GM21447 (cell line): ENCODE results near the gene PPP1R16B.
A peak's percentile ranks its signal among the peaks of the same experiment; 100 is the strongest.

Source experiments
- ATAC-seq: cut with Tn5 transposase; IDR thresholded peaks from one replicate; pipeline ENCODE4 v1.9.1; 2021; ENCODE audit not compliant: unreplicated experiment

Gene PPP1R16B

DNA sequence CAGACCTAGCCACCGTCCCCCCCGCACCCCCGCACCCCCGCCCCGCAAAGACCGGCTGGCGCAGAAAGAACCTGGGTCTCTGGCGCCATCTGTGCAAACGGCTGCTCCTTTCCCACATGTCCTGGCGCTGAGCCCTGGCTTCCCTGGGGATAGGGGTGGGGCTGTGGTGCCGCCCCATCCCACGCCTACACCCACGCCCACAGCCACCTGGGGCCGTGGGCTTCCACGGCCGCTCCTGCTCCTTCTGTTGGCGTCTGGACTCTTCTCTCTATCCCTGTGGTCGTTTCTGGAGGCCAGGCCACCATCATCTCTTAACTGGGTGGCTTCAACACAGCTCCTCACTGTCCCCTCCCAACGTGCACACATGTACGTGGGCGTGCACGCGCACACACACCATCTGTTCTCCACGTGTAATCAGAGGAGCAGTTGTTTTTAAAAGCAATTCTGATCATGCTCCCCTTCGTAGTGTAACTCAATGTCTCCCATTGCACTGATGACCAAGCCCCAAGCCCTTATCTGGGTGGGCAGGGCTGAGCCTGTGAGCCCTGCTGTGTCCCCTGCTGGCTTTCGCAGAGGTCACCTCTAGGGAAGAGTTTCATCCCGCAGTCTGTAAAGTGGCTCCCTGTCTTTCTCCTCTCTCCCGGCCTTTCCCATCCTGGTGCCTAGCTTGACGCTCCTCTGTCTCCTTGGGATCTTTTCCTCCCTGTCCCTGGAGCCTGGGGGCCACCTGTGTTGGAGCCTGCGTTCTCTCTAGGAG lies 88.8 kb downstream of the PPP1R16B start:
- no peak for ATAC-seq

DNA sequence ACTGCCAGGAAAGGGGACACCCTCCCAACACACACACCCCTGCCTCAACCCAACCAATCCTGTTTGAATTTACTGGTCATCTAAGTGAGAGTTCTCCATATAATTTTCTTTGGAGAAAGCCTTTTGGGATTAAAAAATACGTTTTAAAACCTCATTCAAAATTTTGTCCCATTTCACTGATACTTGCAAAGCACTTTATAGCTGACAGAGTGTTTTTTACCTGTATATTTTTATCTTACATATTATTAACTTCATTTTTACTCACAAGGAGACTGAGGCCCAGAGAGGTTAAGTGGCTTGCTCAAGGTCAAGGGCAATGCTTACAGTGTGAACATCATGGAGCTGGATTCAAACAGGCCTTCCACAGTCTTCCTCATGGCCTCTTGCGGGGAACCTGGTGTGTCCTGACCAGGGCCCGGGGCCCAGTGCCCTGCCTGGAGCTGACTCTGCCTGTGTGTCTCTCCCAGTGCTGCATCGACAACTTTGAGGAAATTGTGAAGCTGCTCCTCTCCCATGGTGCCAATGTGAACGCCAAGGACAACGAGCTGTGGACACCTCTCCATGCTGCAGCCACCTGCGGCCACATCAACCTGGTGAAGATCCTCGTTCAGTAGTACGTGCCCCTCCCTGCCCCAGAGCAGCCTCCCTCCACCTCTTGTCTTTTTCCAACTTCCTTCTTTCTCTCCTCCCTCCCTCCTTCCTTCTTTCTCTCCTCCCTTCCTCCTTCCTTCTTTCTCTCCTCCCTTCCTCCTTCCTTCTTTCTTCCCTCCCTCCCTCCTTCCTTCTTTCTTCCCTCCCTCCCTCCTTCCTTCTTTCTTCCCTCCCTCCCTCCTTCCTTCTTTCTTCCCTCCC lies 89.8 kb downstream of the PPP1R16B start:
- no peak for ATAC-seq

GRCh38 chr20:38896009-38896594 lies 90.6 kb downstream of the PPP1R16B start:
- ATAC-seq = no peak

DNA sequence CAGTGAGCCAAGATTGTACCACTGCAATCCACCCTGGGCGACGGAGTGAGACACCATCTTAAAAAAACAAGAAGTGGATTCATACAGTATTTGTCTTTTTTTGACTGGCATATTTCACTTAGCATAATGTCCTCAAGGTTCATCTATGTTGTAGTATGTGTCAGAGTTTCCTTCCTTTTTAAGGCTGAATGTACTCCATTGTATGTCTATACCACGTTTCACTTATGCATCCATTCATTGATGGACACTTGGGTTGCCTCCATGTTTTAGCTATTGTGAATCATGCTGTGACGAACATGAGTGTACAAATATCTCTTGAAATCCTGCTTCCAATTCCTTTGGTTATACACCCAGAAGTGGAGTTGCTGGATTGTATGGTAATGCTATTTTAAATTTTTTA lies 91.8 kb downstream of the PPP1R16B start:
- no peak for ATAC-seq

DNA sequence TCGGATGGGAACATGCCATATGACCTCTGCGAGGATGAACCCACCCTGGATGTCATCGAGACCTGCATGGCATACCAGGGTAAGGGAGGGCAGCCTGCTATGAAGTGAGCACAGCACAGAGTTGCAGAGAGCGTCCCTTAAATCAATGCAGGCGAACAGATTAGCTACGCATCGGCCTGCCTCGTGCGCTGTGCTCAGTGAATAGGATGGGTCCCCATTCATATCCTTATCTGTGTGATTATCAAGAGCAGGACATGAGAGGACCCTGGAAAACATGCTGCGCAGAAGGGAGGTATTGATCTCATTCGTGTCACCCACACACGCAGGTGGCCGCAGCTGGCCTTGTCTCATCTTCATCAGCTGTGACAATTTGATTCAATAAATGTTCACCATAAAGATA lies 95.1 kb downstream of the PPP1R16B start:
- no peak for ATAC-seq

DNA sequence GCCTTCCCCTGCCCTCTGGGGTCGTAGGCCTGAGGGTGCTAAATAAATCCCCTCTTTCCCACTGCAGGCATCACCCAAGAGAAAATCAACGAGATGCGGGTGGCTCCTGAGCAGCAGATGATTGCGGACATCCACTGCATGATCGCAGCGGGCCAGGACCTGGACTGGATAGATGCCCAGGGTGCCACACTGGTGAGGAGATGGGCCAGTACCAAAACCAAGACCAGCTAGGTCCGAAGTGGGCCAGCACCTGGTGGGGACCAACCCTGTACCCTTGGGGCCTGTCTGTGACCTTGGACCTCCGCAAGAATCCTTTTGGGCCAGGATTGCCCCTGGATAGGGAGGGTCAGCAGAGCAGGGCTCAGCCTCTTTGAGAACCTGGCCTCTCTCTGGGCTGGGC lies 97.1 kb downstream of the PPP1R16B start:
- no peak for ATAC-seq

- no peak for ATAC-seq
These were observed 97.8 kb downstream of the PPP1R16B start for GRCh38 chr20:38903335-38903734.

DNA sequence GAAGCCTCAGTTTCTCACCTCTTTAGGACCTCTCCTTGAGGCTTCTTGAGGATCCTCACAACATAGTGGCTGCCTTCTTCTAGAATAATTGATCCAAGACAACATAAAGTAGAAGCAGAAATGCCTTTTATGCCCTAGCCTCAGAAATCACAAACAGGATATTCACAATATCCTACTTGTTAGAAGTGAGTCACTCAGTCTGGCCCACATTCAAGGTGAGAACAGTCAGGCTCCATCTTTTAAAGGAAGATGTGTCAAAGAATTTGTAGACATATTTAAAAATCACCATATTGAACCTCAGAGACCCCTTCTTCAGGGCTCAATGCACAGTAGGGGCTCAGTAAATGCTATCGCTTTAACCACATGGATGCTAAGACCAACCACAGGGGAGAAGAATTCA lies 99.9 kb downstream of the PPP1R16B start:
- ATAC-seq = no peak

GRCh38 chr20:38907918-38908677 lies 102.6 kb downstream of the PPP1R16B start:
- ATAC-seq = no peak

DNA sequence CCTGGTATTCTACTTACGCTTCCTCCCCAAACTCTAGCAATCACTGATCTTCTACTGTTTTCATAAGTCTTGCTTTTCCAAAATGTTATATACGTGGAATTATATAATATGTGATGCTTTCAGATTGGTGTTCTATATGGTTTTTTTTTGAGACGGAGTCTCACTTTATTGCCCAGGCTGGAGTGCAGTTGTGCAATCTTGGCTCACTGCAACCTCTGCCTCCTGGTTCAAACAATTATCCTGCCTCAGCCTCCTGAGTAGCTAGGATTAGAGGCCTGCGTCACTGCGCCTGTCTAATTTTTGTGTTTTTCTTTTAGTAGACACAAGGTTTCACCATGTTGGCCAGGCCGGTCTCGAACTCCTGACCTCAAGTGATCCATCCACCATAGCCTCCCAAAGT lies 109.9 kb downstream of the PPP1R16B start:
- ATAC-seq = no peak

DNA sequence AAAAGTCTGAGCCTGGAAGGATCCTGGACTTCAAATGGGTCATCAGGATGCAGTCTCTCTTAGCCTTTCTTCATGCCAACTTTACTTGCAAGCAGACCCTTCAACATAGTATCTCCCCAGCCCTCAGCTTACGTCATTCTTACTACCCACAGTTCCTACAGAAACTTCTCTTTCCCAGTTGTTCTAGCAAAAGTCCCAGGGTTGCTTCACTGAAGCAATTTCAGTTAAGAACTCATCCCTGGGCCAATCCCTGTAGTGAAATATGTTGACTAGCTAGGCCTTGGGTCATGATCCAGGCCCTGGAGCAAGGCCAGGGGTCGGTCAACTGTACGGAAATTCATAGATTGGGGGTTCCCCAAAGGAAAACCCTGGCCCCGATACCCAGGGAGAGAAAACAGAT lies 112.2 kb downstream of the PPP1R16B start:
- no peak for ATAC-seq

GRCh38 chr20:38918172-38918571 lies 112.7 kb downstream of the PPP1R16B start:
- ATAC-seq = no peak

DNA sequence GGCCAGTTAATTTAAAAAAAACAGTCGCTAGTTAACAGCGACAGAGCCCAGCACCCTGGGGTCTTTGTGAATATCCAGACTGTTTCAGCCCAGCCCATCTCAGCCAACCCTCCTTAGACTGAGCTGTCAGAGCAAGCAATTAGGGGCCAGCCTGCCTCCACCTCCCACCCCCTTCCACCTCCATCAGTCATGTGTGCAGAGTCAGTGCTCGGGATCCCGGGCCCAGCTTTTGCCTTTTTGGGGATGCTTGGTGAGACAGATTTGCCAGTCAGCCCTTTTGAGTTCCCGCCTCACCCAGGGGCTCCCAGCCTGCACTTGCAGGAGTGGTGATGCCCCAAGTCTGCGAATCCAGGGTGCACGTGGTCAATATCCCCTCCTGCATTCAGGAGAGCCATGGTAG lies 114.2 kb downstream of the PPP1R16B start:
- no peak for ATAC-seq

DNA sequence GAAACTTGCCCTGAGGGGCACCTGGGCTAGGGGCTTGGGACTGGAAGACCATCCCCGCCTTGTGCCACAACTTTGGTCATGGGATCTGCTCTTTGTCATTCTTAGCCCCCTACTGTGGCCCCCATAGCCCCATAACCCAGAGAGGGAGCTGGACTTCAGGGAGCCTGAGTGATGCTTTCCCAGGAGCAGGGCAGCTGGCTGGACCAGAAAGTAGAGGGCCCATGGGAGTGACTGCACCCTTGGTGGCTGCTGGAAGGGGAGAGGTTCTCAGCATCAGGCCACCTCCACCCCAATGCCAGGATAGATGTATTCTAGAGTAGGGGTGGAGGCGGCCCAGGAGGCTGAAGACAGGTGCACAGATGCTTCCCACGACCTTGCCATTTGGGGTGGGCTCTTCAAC lies 114.9 kb downstream of the PPP1R16B start:
- no peak for ATAC-seq

DNA sequence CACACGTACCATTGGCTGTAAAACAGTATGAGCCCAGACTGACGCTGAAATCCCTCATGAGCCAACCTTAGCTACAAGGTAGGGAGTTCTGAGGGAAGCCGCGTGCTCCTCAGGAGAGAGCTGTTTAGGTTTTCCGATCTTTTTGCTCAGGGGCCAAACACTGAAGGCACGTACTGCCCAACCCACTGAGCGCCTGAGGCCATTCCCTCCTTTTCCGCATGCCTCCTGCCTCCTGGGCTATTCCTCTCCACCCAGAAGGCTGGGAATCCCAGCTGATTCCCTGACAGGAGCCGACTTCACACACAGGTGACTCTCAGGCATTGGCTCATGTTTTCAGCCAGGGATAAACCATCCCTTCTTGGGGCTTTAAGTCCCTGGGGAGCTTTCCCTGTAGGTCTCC lies 115.4 kb downstream of the PPP1R16B start:
- ATAC-seq = no peak

DNA sequence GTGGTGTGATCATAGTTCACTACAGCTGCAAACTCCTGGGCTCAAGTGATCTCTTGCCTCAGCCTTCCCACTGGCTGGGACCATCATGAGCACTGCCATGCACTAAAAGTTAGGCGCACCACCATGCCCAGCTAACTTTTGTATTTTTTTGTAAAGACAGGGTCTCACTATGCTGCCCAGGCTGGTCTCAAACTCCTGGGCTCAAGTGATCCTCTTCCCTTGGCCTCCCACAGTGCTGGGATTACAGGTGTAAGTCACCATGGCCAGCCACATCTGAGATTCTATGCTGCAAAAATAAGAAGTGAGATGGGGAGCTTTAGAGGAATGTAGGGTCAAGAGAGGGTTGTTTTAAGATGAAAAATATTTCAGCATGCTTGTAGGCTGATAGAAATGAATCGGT lies 119.2 kb downstream of the PPP1R16B start:
- ATAC-seq = no peak

DNA sequence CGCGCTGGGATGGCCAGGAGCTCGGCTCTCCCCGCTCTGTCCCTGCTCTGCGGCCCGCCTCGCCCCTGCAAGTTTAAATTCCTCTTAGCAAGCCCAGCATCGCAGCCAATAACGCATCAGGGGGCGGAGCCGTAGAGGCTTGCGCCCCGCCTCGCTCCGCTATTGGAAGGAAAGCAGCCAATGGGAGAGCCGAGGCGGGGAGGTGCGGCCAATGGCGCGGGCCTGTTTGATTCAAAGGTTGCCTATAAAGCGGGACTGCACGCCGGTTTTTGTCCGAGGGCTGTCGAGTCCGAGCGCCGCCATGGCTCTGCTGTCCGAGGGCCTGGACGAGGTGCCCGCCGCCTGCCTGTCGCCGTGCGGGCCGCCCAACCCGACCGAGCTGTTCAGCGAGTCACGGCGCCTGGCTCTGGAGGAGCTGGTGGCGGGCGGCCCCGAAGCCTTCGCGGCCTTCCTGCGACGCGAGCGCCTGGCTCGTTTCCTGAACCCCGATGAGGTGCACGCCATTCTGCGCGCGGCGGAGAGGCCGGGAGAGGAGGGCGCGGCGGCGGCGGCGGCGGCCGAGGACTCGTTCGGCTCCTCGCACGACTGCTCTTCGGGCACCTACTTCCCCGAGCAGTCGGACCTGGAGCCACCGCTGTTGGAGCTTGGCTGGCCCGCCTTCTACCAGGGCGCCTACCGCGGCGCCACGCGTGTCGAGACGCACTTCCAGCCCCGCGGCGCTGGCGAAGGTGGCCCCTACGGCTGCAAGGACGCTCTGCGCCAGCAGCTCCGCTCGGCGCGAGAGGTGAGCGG lies 120.8 kb downstream of the PPP1R16B start, which contains the start of gene FAM83D:
Gene FAM83D (plus strand): TSS at position 276 of the 792 bp plus-strand sequence. CDS start 26 bp downstream, at position 302.
- ATAC-seq = peak; percentile 86

DNA sequence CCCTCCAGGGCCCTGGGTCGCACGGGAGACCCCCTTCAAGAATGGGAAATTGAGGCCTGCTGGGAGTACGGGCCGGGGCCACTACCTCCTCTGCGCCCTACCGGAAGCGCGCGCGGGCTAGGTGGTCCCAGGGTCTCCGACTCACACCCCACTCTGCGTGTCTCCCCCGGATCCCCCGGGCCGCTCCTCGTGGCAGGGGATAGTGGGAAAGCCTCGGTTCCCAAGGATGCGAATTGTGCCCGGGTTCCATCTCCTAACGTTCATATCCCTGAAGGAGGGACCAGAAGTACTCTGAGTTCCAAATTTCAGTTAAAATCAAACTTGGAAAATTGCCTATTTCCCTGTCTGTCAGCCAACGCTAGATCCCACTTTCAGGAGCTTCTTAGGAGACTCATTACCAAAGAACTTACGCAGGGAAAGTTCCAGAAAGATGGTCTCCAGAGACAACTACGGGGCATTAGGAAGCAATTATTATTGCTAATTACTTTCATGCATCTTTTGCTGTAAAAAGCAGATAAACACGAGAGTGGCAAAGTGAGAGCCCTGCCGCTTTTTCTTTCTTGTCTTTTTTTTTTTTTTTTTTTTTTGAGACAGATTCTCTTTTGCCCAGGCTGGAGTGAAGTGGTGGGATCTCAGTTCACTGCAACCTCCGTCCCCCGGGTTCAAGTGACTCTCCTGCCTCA lies 121.6 kb downstream of the PPP1R16B start:
- peak; percentile 2 for ATAC-seq

- ATAC-seq = no peak
These were observed 122.5 kb downstream of the PPP1R16B start for GRCh38 chr20:38927902-38928578.
